GM10847 (cell line): ENCODE results near the gene GALM.

ENCODE experiments used
- POLR2A ChIP-seq: IDR thresholded peaks from 2 replicates; pipeline ENCODE4 v1.6.1; 2011; ENCODE audit not compliant: insufficient read length; ENCODE audit errors: extremely low read depth

The GALM gene

GRCh38 chr2:38718601-38719000, 52.7 kb downstream of the GALM start:
- no peak for TF ChIP-seq POLR2A

GRCh38 chr2:38719706-38720105, 53.8 kb downstream of the GALM start:
- TF ChIP-seq POLR2A = no peak

- no peak for TF ChIP-seq POLR2A
Measured at GRCh38 chr2:38720613-38721241, 54.8 kb downstream of the GALM start.

- no peak for TF ChIP-seq POLR2A
Measured at GRCh38 chr2:38722271-38723061, 56.6 kb downstream of the GALM start.

- TF ChIP-seq POLR2A = no peak
Measured at GRCh38 chr2:38723173-38723572, 57.3 kb downstream of the GALM start.

GRCh38 chr2:38727661-38728060, 61.7 kb downstream of the GALM start:
- TF ChIP-seq POLR2A = no peak

- no peak for TF ChIP-seq POLR2A
Measured at GRCh38 chr2:38728694-38729093, 62.8 kb downstream of the GALM start.

GRCh38 chr2:38731090-38731489, 65.2 kb downstream of the GALM start:
- TF ChIP-seq POLR2A = no peak

GRCh38 chr2:38731684-38732221, 65.8 kb downstream of the GALM start:
- TF ChIP-seq POLR2A = no peak

GRCh38 chr2:38733300-38733971, 67.5 kb downstream of the GALM start:
- TF ChIP-seq POLR2A = no peak

- TF ChIP-seq POLR2A = no peak
Measured at GRCh38 chr2:38734299-38735058, 68.6 kb downstream of the GALM start.

GRCh38 chr2:38735999-38736320, 70.0 kb downstream of the GALM start:
- TF ChIP-seq POLR2A = no peak

GRCh38 chr2:38737925-38738324, 72.0 kb downstream of the GALM start:
- no peak for TF ChIP-seq POLR2A

- no peak for TF ChIP-seq POLR2A
Measured at GRCh38 chr2:38739524-38739923, 73.6 kb downstream of the GALM start.

GRCh38 chr2:38740851-38741731, 75.2 kb downstream of the GALM start:
- no peak for TF ChIP-seq POLR2A
